ENCODE results near the gene PSMB11. TPM values are rescaled to one million over a fixed set of nuclear protein-coding genes. Genes with fewer than 3 reads are reported as not detected.

PSMB11 gene
- total RNA-seq, result not detected
- under 1 TPM in 2 of 3 donors, not detected in 1; 0.03 to 0.51 TPM for polyA plus RNA-seq
- long read RNA-seq, donor 1, result 0 reads
- long read RNA-seq, donor 2, result 0 reads

- H3K4me3 ChIP-seq, result no peak within 1 kb of the TSS
- DNase-seq, result no peak
- intact Hi-C loops (cut with DNase I), result no loop called here
- no peaks in the 10 kb centered on the region for H3K36me3 ChIP-seq (ENCODE audit: insufficient read depth in 1 of 2, low read depth in 1 of 2)
- TF ChIP-seq CTCF (IDR thresholded peaks at IDR 0.05), result no peak
- H3K4me1 ChIP-seq, result no peaks in the 10 kb centered on the region
- no peaks in the 10 kb centered on the region for H3K27me3 ChIP-seq (ENCODE audit: insufficient read depth in 3 of 3, low read length in 2 of 3)
- no peak for ATAC-seq
- H3K27ac ChIP-seq, result no peak within 1 kb of the TSS
- H3K9me3 ChIP-seq, result no peaks in the 10 kb centered on the region
- 90 to 96% (median 92%) methylated on average over 36 of the region's 36 CpGs for WGBS, 3 donors
Measured at GRCh38 chr14:23042162-23042965, at the start of gene PSMB11. Gene PSMB11 (plus strand): TSS chr14:23042212. CDS start chr14:23042226, 14 bp downstream.

GRCh38 chr14:22993517-22993916, 48.5 kb upstream of the PSMB11 start:
- no peaks in the 10 kb centered on the region for H3K9me3 ChIP-seq

GRCh38 chr14:22994762-22995275, 47.2 kb upstream of the PSMB11 start:
- TF ChIP-seq CTCF (IDR thresholded peaks at IDR 0.05), result peak; percentile 48
- ATAC-seq (peak in 3 of 4 donors; percentile 59 to 87 (median 60)), DNase-seq (no peak)
- Histone ChIP-seq H3K4me3 (no peak overlapping the region), H3K36me3 (ENCODE audit: insufficient read depth in 1 of 2, low read depth in 1 of 2) (peaks cover 4 to 16% of the 10 kb centered on the region in 2 donors), H3K27me3 (ENCODE audit: insufficient read depth in 3 of 3, low read length in 2 of 3) (no peaks in the 10 kb centered on the region), H3K4me1 (no peaks in the 10 kb centered on the region), H3K9me3 (no peaks in the 10 kb centered on the region), H3K27ac (no peak overlapping the region)
- WGBS, 3 donors, result 4 to 21% (median 13%) methylated on average over 4 of the region's 4 CpGs
- intact Hi-C loops (cut with DNase I), result no loop called here

More at GRCh38 chr14:22993517-22993916, 48.5 kb upstream of the PSMB11 start:
- Histone ChIP-seq H3K36me3 (ENCODE audit: insufficient read depth in 1 of 2, low read depth in 1 of 2) (peaks cover 4 to 29% of the 10 kb centered on the region in 2 donors), H3K4me1 (no peaks in the 10 kb centered on the region), H3K27ac (no peak overlapping the region), H3K4me3 (no peak overlapping the region), H3K27me3 (ENCODE audit: insufficient read depth in 3 of 3, low read length in 2 of 3) (no peaks in the 10 kb centered on the region)
- ATAC-seq, result no peak
- DNase-seq, result no peak
- intact Hi-C loops (cut with DNase I), result no loop called here
- no peak for TF ChIP-seq CTCF (IDR thresholded peaks at IDR 0.05)

GRCh38 chr14:22995889-22996625, 46.0 kb upstream of the PSMB11 start:
- Histone ChIP-seq H3K27ac (no peak overlapping the region), H3K4me3 (no peak overlapping the region), H3K36me3 (ENCODE audit: insufficient read depth in 1 of 2, low read depth in 1 of 2) (peaks cover 0 to 11% of the 10 kb centered on the region in 2 donors), H3K4me1 (no peaks in the 10 kb centered on the region), H3K27me3 (ENCODE audit: insufficient read depth in 3 of 3, low read length in 2 of 3) (no peaks in the 10 kb centered on the region), H3K9me3 (no peaks in the 10 kb centered on the region)
- 92 to 94% (median 94%) methylated on average over 9 of the region's 9 CpGs for WGBS, 3 donors
- ATAC-seq (no peak), DNase-seq (no peak)
- intact Hi-C loops (cut with DNase I), result no loop called here
- no peak for TF ChIP-seq CTCF (IDR thresholded peaks at IDR 0.05)
